GM18873 (cell line): ENCODE data around the gene MFSD2A.
"Not testable (repeated sequence)": the region's sequence is repeated elsewhere in the genome, so short reads cannot be mapped to it uniquely, and the experiment has no call there.

ENCODE experiments used
- ATAC-seq: cut with Tn5 transposase; IDR thresholded peaks from one replicate; pipeline ENCODE4 v1.9.1; 2021; ENCODE audit warnings: mild to moderate bottlenecking, moderate library complexity, moderate number of reproducible peaks; ENCODE audit not compliant: unreplicated experiment, low FRiP score

The MFSD2A gene

DNA sequence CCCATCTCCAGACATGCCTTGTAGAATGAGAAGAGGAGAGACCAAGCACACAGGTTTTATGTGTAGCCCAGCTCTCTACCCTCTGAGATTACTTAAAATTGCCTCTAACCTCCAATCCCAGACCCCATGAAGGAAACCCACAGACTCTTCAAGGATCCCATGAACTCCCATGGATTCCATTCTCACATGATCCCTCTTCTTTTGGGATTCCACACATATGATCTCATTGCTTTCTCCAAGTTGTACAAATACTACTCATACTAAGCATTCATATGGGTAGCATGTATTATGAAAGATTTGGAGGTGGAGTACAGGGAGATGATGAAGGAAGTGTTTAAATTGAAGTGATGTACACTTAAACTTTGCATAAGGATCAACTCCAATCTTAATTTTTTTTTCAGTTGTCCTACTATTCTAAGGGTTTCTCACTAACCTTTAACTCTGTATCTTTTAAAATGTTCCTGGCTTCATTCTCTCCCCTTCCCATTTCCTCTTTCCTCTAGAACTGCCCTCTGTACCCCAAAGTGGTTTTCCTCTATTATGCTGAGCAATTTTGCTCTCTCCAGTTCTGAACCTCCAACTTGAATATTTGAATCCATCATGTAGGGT lies 41.6 kb downstream of the MFSD2A start:
- ATAC-seq: no peak

DNA sequence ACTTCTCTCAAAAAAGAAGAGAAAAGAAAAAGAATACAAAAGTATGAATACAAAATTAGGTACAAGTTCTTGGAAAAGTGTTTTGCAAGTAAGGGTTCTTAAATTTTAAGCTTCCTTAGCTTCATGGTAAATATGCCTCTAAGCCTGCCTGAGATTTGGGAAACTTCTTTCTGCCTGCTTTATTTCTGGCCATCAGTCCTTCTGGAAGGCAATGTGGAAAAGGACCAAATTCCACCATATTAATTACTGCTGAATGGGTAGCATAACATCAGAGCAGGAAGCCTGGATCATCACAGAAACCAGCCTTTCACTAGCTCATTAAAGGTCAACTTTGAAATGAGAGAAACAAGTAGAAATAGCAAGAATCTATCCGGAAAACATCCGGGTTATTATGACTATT lies 46.5 kb downstream of the MFSD2A start:
- ATAC-seq: no peak

- ATAC-seq: peak; percentile 72
Measured at GRCh38 chr1:40003156-40004093, 48.5 kb downstream of the MFSD2A start.

- ATAC-seq: no peak
Measured at GRCh38 chr1:40004857-40005256, 49.9 kb downstream of the MFSD2A start.

DNA sequence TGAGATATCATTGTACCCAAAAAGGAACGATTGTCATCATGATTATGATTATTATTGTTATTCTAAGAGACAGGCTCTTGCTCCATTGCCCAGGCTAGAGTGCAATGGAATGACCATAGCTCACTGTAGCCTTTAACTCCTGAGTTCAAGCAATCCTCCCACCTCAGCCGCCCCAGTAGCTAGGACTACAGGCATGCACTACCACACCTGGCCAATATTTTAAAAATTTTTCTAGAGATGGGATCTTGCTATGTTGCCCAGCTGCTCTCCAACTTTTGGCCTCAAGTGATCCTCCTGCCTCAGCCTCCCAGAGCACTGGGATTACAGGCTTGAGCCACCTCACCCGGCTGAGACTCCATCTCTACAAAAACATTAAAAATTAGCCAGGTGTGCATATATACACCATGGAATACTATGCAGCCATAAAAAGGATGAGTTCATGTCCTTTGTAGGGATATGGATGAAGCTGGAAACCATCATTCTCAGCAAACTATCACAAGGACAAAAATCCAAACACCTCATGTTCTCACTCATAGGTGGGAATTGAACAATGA lies 52.6 kb downstream of the MFSD2A start:
- ATAC-seq: not testable (repeated sequence)

- ATAC-seq: no peak
Measured at GRCh38 chr1:40011198-40011597, 56.3 kb downstream of the MFSD2A start.

DNA sequence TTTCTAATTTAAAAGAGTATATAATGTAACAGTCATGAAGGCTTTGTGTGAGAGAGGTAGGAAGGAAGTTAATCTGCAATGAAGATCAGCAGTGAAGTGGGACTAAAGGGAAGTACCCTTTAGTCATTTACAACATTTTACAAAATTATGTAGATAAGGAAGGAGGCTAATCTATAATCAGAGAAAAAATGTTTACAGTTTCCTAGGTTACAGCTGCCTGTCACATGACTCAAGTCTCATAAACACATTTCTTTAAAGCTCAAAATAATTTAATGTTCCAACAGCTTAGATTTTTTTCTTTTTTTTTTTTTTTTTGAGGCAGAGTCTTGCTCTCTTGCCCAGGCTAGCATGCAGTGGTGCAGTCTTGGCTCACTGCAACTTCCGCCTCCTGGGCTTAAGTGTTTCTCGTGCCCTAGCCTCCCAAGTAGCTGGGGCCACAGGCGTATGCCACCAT lies 59.3 kb downstream of the MFSD2A start:
- ATAC-seq: no peak

GRCh38 chr1:40014812-40015594 lies 60.1 kb downstream of the MFSD2A start:
- ATAC-seq: no peak

DNA sequence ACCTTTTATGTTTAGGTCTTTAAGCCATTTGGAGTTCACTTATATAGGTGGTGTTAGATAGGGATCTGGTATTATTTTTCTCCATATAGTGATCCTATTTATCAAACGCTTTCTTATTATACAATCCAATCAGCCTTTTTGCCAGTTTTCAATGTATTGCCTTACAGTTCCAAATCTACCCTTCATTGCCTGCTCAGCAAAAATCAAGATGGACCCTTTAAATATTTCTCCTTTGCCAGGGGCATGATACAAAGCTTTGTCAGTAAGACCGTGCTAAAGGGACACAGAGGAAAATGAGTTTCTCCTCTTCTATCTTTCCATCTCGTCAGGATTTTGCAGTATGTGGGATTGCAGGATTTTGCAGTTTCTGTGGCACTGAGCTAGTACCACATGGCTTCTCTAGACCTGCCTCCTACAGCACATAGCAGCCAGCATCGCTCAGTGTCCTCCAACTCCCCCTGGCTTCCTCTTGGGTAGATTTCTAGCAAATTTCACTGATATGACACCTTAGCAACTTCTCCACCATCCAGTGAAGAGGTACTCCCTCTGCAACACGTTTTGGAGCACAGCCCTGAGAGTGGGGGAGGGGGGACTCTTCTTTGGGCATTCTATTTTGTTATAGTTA lies 63.1 kb downstream of the MFSD2A start:
- no peak for ATAC-seq
